Measurements from ENCODE around the gene OTUD4.

Gene OTUD4

GRCh38 chr4:145093638-145094037 lies 86.8 kb downstream of the OTUD4 start:
- H3K36me3 ChIP-seq (ENCODE audit: control insufficient read depth in 2 of 2, insufficient read depth in 2 of 2, low read length in 2 of 2): peaks cover 26 to 27% of the 10 kb centered on the region in 2 donors
- no peak overlapping the region for H3K4me3 ChIP-seq (ENCODE audit: low read length in 2 of 2)
- H3K9me3 ChIP-seq (ENCODE audit: control insufficient read depth in 2 of 2, low read length in 2 of 2): peaks cover 0 to 4% of the 10 kb centered on the region in 2 donors
- H3K27me3 ChIP-seq (ENCODE audit: control insufficient read depth in 1 of 2, insufficient read depth in 2 of 2, low read length in 2 of 2): no peaks in the 10 kb centered on the region
- peaks cover 6% of the 10 kb centered on the region for H3K4me1 ChIP-seq (ENCODE audit: control insufficient read depth, insufficient read depth, low read length)
- no peak overlapping the region for H3K27ac ChIP-seq (ENCODE audit: low read length)
- no peak overlapping the region for H3K9ac ChIP-seq (ENCODE audit: low read length in 2 of 2)

GRCh38 chr4:145090380-145090779 lies 90.0 kb downstream of the OTUD4 start:
- Histone ChIP-seq H3K36me3 (ENCODE audit: control insufficient read depth in 2 of 2, insufficient read depth in 2 of 2, low read length in 2 of 2) (peaks cover 26 to 27% of the 10 kb centered on the region in 2 donors), H3K4me3 (ENCODE audit: low read length in 2 of 2) (no peak overlapping the region), H3K9ac (ENCODE audit: low read length in 2 of 2) (no peak overlapping the region), H3K9me3 (ENCODE audit: control insufficient read depth in 2 of 2, low read length in 2 of 2) (peaks cover 0 to 4% of the 10 kb centered on the region in 2 donors), H3K27ac (ENCODE audit: low read length) (no peak overlapping the region), H3K27me3 (ENCODE audit: control insufficient read depth in 1 of 2, insufficient read depth in 2 of 2, low read length in 2 of 2) (no peaks in the 10 kb centered on the region), H3K4me1 (ENCODE audit: control insufficient read depth, insufficient read depth, low read length) (no peaks in the 10 kb centered on the region)

- no peak overlapping the region for H3K4me3 ChIP-seq (ENCODE audit: low read length in 2 of 2)
- H3K9ac ChIP-seq (ENCODE audit: low read length in 2 of 2): no peak overlapping the region
- no peaks in the 10 kb centered on the region for H3K4me1 ChIP-seq (ENCODE audit: control insufficient read depth, insufficient read depth, low read length)
- H3K36me3 ChIP-seq (ENCODE audit: control insufficient read depth in 2 of 2, insufficient read depth in 2 of 2, low read length in 2 of 2): peaks cover 2 to 4% of the 10 kb centered on the region in 2 donors
- no peaks in the 10 kb centered on the region for H3K9me3 ChIP-seq (ENCODE audit: control insufficient read depth in 2 of 2, low read length in 2 of 2)
- H3K27ac ChIP-seq (ENCODE audit: low read length): no peak overlapping the region
- no peaks in the 10 kb centered on the region for H3K27me3 ChIP-seq (ENCODE audit: control insufficient read depth in 1 of 2, insufficient read depth in 2 of 2, low read length in 2 of 2)
These were observed 96.3 kb downstream of the OTUD4 start for GRCh38 chr4:145083891-145084605.
